SW480 (cell line): ENCODE results near the gene BABAM2.
"Not testable (repeated sequence)": the region's sequence is repeated elsewhere in the genome, so short reads cannot be mapped to it uniquely, and the experiment has no call there.

Source experiments
- DNase-seq: peaks from one replicate; pipeline ENCODE4 v3.0.0-alpha.2; 2016; ENCODE audit warnings: low spot score

BABAM2 gene

GRCh38 chr2:27946530-27947060 is 56.1 kb downstream of the BABAM2 start:
- DNase-seq, result no peak

DNA sequence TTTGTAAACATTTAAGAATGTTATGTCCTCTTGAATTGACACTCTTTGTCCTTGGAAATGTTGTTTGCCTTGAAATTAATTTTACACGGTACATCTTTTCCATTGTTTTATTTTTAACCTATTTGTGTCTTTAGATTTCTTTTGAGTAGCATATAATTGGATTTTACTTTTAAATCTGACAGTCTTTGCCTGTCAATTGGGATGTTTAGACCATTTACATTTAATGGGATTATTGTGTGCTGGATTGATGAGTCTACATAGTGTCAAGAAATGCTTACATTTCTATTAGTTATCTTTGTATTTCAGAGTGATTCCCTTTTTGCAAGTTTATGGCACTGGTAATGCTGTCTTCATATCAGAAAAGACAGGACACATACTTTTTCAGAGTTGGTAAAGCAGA is 61.5 kb downstream of the BABAM2 start:
- DNase-seq, result no peak

DNA sequence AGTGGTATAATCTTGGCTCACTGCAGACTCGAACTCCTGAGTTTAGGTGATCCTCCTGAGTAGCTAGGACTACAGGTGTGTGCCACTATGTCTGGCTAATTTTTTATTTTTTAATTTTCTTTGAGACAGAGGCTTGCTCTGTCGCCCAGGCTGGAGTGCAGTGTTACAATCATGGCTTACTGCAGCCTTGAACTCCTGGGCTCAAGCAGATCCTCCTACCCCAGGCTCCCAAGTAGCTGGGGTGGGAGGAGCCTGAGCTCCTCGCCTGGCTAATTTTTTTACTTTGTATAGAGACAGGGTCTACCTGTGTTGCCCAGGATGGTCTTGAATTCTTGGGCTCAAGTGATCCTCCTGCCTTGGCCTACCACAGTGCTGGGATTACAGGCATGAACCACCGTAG is 62.5 kb downstream of the BABAM2 start:
- no peak for DNase-seq

GRCh38 chr2:27954221-27954673 is 63.7 kb downstream of the BABAM2 start:
- DNase-seq, result no peak

DNA sequence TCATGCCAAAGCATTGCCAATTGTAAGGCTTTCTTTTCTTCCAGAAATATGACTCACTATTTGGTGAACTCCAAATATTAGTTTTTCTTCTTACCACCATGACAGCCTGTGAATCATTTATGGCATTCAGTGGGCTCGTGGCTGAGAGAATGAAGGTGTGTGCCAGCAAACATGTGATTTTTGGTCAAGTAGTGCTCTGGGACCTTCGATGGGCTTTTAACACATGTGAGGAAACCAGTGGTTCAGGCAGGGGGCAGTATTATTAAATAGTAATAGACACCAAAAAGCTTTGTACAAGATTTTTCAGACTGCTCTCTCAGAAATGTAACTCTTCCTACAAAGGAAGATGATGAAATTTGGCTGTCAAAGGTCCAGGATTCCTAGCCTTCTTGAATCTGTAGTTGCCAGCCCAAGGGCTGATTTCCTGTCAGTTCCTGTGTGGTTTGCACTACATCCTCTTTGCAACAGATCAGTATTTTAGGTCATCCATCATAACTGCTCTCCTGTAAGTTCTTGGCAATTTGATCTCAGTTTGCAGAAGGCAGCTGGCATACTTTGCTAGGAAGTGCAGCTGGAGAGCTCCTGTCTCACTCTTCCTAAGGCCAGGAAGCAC is 64.3 kb downstream of the BABAM2 start:
- DNase-seq, result peak; percentile 44

DNA sequence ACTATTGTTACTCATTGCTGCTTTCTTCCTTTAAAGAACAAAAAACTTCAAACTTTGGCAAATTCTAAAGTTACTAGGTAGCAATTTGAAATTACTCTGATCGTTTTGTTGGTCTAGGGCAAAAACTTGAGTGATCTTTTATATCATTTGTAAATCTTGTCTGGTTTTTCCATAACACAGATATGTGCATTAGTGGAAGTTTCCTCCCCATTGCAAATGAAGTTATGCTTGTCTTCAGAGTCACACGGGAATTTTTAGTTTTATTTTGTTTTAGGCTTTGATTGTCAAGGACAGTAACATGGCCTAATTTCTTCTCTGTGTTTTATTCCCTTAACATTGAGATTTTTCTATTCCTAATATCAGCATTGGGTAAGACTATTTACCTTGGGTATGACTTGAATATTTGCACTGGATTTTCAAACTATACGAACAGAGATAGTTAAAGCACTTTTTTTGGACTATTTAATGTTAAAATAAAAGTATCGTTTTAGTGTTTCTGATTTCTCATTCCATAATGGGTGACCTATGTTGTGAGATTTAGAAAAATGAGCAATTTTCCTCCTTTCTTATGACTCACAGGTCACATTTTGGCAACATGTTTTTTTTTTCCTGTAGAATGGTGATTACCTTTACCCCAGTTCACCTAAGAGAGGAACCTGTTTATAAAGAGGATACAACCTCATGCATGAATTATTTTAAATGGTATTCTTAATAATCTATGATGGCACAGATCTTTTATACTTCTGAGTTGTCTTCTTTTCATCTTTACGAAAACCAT is 65.0 kb downstream of the BABAM2 start:
- no peak for DNase-seq

GRCh38 chr2:27956888-27957287 is 66.4 kb downstream of the BABAM2 start:
- no peak for DNase-seq

DNA sequence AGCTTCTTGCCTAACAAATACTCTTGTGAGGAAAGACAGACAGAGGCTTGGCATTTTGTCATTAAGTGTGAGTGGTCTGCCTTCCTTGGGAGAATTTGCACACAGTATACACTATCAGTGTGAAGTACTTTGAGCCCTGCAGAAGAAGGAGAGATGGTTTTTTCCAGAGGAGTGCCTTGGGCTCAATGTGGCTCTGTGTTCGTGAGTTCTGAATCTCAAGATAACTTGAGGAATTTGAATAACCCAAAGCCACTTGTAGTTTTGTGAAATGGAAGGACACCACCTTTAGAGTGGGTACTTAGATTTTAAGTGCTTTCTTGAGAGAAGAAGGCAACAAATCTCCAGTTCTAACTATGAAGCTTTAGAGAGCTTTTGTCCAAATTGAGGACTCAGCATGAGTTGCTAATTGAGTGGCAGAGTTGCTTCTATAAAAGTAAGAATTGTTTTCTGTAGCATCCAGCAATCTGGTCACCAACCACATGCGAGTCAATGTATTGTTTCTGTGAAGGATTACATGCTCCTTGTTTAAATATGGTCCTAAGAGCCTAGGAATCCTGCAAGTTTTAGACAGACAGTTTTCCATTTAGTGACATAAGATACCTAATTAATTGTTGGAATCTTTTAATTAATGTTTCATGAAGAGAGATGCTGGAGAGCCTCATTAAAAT is 68.3 kb downstream of the BABAM2 start:
- no peak for DNase-seq

- no peak for DNase-seq
These were observed 69.0 kb downstream of the BABAM2 start for GRCh38 chr2:27959496-27959895.

GRCh38 chr2:27960237-27960912 is 69.8 kb downstream of the BABAM2 start:
- DNase-seq, result no peak

- DNase-seq, result no peak
These were observed 71.5 kb downstream of the BABAM2 start for GRCh38 chr2:27962006-27962405.

- no peak for DNase-seq
These were observed 72.9 kb downstream of the BABAM2 start for GRCh38 chr2:27963472-27963871.

DNA sequence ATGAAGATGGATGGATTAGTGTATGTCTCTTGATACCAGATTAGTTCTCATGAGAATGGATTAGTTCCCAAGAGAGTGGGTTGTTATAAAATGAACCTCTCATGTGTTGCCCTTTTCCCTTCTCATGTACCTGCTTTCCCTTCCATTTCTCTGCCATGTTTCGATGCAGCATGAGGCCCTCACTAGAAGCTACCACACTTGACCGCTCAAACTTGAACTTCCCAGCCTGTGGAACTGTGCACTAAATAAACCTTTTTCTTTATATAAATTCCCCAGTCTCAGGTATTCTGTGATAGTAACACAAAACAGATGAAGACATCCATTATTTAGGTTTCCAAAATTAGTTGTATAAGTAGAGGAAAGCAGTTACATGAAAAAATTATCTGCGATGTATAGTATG is 73.5 kb downstream of the BABAM2 start:
- DNase-seq, result no peak

DNA sequence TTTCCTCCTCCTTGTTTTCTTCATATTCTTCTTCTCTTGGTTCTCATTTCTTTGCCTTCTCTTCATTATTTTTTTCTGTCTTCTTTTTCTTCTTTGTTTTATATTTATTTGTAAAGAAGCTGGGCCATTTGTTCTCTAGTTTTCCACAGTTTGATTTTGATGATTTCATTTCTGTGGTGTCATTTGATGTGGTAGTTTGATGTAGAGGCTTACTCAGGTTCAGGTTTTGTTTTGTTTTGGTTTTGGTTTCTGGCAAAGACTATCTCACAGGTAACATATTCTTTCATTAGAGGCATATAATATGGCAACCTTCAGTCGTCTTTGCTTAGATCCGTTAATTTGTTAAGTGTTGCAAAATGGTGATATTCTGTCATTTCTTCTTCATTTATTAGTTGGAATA is 75.3 kb downstream of the BABAM2 start:
- DNase-seq, result no peak

GRCh38 chr2:27966466-27966865 is 75.9 kb downstream of the BABAM2 start:
- DNase-seq, result no peak

GRCh38 chr2:27967076-27967475 is 76.5 kb downstream of the BABAM2 start:
- no peak for DNase-seq

DNA sequence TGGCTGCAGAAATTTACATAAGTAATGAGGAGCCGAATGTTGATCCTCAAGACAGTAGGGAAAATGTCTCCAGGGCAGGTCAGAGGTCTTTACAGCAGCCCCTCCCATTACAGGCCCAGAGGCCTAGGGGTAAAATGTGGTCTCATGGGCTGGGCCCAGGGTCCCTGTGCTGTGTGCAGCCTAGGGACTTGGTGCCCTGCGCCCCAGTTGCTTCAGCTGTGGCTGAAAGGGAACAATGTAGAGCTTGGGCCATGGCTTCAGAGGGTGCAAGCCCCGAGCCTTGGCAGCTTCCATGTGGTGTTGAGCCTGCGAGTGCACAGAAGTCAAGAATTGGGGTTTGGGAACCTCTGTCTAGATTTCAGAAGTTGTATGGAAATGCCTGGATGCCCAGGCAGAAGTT is 77.5 kb downstream of the BABAM2 start:
- DNase-seq, result not testable (repeated sequence)

- DNase-seq, result not testable (repeated sequence)
These were observed 78.4 kb downstream of the BABAM2 start for GRCh38 chr2:27968957-27969356.

DNA sequence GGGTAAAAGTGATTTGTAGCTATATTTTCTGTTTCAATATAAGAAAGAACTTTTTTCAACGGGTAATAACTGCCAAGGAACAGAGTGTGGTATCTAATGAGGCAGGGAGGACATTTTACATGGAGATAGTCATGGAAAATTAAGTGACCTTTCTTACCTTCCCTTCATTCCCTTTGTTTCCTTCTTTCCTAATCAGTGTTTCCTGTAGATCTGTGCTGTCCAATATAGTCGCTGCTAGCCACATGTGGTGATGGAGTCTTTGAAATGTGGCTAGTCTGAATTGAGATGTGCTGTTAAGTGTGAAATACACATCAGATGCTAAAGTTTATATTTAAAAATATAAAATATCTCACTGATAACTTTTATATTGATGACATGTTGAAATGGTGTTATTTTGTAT is 81.8 kb downstream of the BABAM2 start:
- DNase-seq, result no peak

- no peak for DNase-seq
These were observed 83.1 kb downstream of the BABAM2 start for GRCh38 chr2:27973592-27973991.

DNA sequence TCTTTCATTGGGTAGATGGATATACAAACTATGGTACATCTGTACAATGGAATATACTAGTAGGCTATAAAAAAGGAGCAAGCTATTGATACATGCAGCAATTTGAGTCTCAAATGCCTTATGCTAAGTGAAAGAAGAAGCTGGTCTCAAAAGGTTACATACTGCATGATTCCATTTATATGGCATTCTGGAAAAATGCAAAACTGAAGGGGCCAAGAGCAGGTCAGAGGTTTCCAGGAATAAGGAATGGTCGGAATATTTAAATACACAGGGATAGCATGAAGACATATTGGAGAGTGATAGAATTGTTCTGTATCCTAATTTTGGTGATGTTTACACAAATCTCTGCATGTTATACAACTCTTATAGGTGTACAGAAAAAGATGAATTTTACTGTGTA is 85.8 kb downstream of the BABAM2 start:
- DNase-seq, result no peak

GRCh38 chr2:27977731-27978312 is 87.3 kb downstream of the BABAM2 start:
- DNase-seq, result peak; percentile 64
